GM18517 (cell line): Measurements from ENCODE around the gene KCNG2.

Source experiments
- ATAC-seq: cut with Tn5 transposase; IDR thresholded peaks from one replicate; pipeline ENCODE4 v1.9.1; 2021; ENCODE audit warnings: mild to moderate bottlenecking, moderate library complexity; ENCODE audit not compliant: unreplicated experiment

Gene KCNG2

GRCh38 chr18:79902075-79902474 is 104.3 kb downstream of the KCNG2 start:
- ATAC-seq: no peak

- no peak for ATAC-seq
Observed at GRCh38 chr18:79902640-79903039, 104.9 kb downstream of the KCNG2 start.

- ATAC-seq: no peak
Observed at GRCh38 chr18:79903071-79903635, 105.4 kb downstream of the KCNG2 start.

- ATAC-seq: no peak
Observed at GRCh38 chr18:79903787-79904356, 106.1 kb downstream of the KCNG2 start.

- ATAC-seq: no peak
Observed at GRCh38 chr18:79904357-79905147, 106.8 kb downstream of the KCNG2 start.

GRCh38 chr18:79905389-79905911 is 107.7 kb downstream of the KCNG2 start:
- no peak for ATAC-seq

- no peak for ATAC-seq
Observed at GRCh38 chr18:79905993-79906392, 108.3 kb downstream of the KCNG2 start.

- no peak for ATAC-seq
Observed at GRCh38 chr18:79906706-79907105, 109.0 kb downstream of the KCNG2 start.

GRCh38 chr18:79910563-79911343 is 113.0 kb downstream of the KCNG2 start:
- no peak for ATAC-seq

GRCh38 chr18:79911344-79912270 is 113.9 kb downstream of the KCNG2 start:
- ATAC-seq: no peak

GRCh38 chr18:79912409-79912991 is 114.8 kb downstream of the KCNG2 start:
- ATAC-seq: no peak

GRCh38 chr18:79912994-79913831 is 115.5 kb downstream of the KCNG2 start:
- ATAC-seq: no peak

- ATAC-seq: no peak
Observed at GRCh38 chr18:79914614-79915160, 116.9 kb downstream of the KCNG2 start.

GRCh38 chr18:79915161-79916127 is 117.7 kb downstream of the KCNG2 start:
- no peak for ATAC-seq

- no peak for ATAC-seq
Observed at GRCh38 chr18:79916128-79916494, 118.4 kb downstream of the KCNG2 start.

- no peak for ATAC-seq
Observed at GRCh38 chr18:79916546-79917168, 118.9 kb downstream of the KCNG2 start.
